NCI-H128 (cell line): ENCODE results near the gene SLC36A4.
"Not testable (repeated sequence)": the region's sequence is repeated elsewhere in the genome, so short reads cannot be mapped to it uniquely, and the experiment has no call there.

Experiments
- DNase-seq: peaks from one replicate; lab custom pipeline; 2025; ENCODE audit not compliant: unreplicated experiment; lab: John Stamatoyannopoulos, UW

Gene SLC36A4

GRCh38 chr11:93123351-93123898 is 74.4 kb downstream of the SLC36A4 start:
- DNase-seq = no peak

DNA sequence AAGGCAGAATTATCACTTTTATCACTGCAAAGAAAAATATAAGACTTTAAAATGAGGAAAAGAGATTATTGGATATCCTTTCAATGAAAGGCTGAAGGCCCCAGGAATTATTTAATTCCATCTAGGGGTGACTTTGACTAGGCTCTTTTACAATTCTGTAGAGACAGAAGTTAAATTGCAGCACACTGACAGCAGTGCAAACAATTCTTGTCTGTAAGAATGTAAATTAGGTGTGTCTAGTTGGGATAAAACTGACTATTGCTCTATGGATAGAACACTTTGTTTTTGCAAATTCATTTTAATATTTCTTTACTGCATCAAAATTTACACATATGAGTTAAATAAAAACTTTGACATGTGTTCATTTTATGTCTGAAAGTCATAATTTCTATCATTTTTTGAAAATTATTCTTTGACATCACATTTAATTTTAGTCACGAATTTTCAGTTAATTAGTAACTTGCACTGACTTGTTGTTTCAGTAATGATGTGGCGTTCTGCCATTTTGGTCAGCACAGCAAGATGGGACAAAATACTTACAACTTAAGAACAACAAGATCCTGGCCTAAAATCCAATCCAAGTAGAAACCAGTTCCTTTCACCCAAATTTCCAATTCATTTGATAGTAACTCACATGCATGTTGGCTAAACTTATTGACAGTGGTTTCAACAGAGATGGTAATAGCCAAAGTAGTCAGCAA is 75.1 kb downstream of the SLC36A4 start:
- no peak for DNase-seq

GRCh38 chr11:93118276-93118675 is 79.5 kb downstream of the SLC36A4 start:
- no peak for DNase-seq

- DNase-seq = no peak
Measured at GRCh38 chr11:93117565-93117964, 80.2 kb downstream of the SLC36A4 start.

- no peak for DNase-seq
Measured at GRCh38 chr11:93116641-93117441, 81.0 kb downstream of the SLC36A4 start.

- DNase-seq = no peak
Measured at GRCh38 chr11:93114304-93114703, 83.5 kb downstream of the SLC36A4 start.

GRCh38 chr11:93113824-93114223 is 84.0 kb downstream of the SLC36A4 start:
- no peak for DNase-seq

DNA sequence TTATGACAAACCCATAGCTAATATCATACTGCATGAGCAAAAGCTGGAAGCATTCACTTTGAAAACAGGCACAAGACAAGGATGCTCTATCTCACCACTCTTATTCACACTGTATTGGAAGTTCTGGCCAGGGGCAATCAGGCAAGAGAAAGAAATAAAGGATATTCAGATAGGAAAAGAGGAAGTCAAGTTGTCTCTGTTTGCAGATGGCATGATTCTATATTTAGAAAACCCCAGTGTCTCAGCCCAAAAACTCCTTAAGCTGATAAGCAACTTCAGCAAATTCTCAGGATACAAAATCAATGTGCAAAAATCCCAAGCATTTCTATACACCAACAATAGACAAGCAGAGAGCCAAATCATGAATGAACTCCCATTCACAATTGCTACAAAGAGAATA is 86.6 kb downstream of the SLC36A4 start:
- not testable (repeated sequence) for DNase-seq

DNA sequence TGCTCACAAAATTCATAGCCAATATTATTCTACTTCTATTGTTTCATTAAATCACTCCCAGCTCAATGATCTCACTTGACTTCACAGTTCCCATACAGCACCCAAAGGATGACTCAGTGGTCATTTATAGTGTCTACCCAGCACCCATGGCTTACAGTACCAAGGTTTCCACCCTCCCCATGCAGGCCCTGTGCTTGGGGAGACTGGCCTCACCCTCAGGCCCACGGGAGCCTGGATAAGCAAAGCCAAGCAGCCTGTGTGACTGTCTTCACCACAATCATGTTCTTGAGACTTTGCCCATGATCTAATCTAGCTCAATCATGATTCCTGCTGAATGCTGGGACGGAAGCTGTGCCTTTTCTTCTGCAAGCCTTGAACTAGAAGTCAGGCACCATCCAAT is 97.6 kb downstream of the SLC36A4 start:
- DNase-seq = no peak

DNA sequence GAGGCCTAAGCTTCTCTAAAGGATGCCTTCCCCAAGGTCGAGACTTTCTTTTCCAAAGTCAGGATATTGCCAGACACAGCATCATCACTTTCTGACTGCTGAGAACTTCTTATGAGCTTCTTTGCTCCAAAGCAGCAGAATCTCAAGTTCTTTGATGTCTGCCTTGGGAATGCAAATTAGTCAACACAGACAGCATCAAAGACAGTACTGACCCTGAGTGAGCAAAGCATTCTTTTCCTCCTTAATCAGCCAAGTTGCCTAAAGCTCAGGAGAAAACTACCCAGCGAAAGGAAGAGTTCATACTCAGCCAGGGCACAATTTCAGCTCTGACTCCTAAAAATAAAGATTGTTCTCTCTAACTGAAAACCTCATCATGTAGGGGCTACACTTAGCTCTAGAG is 98.0 kb downstream of the SLC36A4 start:
- no peak for DNase-seq
